Karpas-422 (cell line): Measurements from ENCODE around the gene STUM. TPM values are rescaled to one million over a fixed set of nuclear protein-coding genes. Genes with fewer than 3 reads are reported as not detected.
"Not testable (repeated sequence)": the region's sequence is repeated elsewhere in the genome, so short reads cannot be mapped to it uniquely, and the experiment has no call there.

Experiments
- DNase-seq: peaks from one replicate; pipeline ENCODE4 v3.0.0-alpha.2; 2015
- H2AFZ ChIP-seq: fragments of 200-600 bp; sonication (generic); 2 replicates; pipeline ENCODE4 v1.6.1; 2014; ENCODE audit warnings: antibody characterized with exemption, low read length, mixed read lengths
- H3K27ac ChIP-seq: fragments of 200-600 bp; sonication (generic); 2 replicates; pipeline ENCODE4 v1.5.1; 2014; ENCODE audit warnings: mild to moderate bottlenecking, low read length, moderate library complexity
- H3K27me3 ChIP-seq: fragments of 200-600 bp; sonication (generic); 2 replicates; pipeline ENCODE4 v1.6.1; 2014; ENCODE audit warnings: low read length, mixed read lengths
- H3K36me3 ChIP-seq: fragments of 200-600 bp; sonication (generic); 2 replicates; pipeline ENCODE4 v1.6.1; 2014; ENCODE audit warnings: low read length, mixed read lengths; ENCODE audit not compliant: insufficient read depth
- H3K4me1 ChIP-seq: fragments of 200-600 bp; sonication (generic); 2 replicates; pipeline ENCODE4 v1.6.1; 2014; ENCODE audit warnings: mild to moderate bottlenecking, low read length, mixed read lengths
- H3K4me2 ChIP-seq: fragments of 200-600 bp; sonication (generic); 2 replicates; pipeline ENCODE4 v1.6.1; 2014; ENCODE audit warnings: low read length, low read depth, mild to moderate bottlenecking; ENCODE audit not compliant: poor library complexity, severe bottlenecking
- H3K4me3 ChIP-seq: fragments of 200-600 bp; sonication (generic); 2 replicates; pipeline ENCODE4 v1.5.1; 2014; ENCODE audit warnings: mild to moderate bottlenecking, antibody characterized with exemption, low read length, mixed read lengths
- H3K79me2 ChIP-seq: fragments of 200-600 bp; sonication (generic); 2 replicates; pipeline ENCODE4 v1.6.1; 2014; ENCODE audit warnings: mild to moderate bottlenecking, low read length, mixed read lengths
- H3K9ac ChIP-seq: fragments of 200-600 bp; sonication (generic); 2 replicates; pipeline ENCODE4 v1.6.0; 2014; ENCODE audit warnings: low read length
- H3K9me2 ChIP-seq: fragments of 200-600 bp; sonication (generic), shearing (Covaris generic); replicated peaks from 2 replicates; pipeline ENCODE4 v1.6.0; 2014; ENCODE audit warnings: mild to moderate bottlenecking, low read length, moderate library complexity; ENCODE audit not compliant: insufficient read depth
- H3K9me3 ChIP-seq: fragments of 300-700, 200-600 bp; sonication (generic); 2 replicates; pipeline ENCODE4 v1.6.1; 2014; ENCODE audit warnings: low read length, mixed read lengths
- H4K20me1 ChIP-seq: fragments of 200-600 bp; sonication (generic); 2 replicates; pipeline ENCODE4 v1.6.1; 2014; ENCODE audit warnings: mild to moderate bottlenecking, antibody characterized with exemption, low read length, low read depth; ENCODE audit not compliant: insufficient read depth
- total RNA-seq: library from RNA; depleted of rRNA; stranded (reverse); fragments of >200 nt; shearing (Covaris generic); gene quantifications from 2 replicates; pipeline ENCODE4 v1.2.3, GENCODE V29; 2014; ENCODE audit warnings: low replicate concordance

STUM gene
- total RNA-seq, 1 experiment from 2014 or later, result 0.15 TPM

- Histone ChIP-seq H4K20me1 (no peaks in the 10 kb centered on the region), H3K4me2 (no peak overlapping the region), H3K27ac (no peak overlapping the region), H3K36me3 (no peaks in the 10 kb centered on the region), H2AFZ (no peak overlapping the region), H3K9ac (no peak overlapping the region), H3K4me3 (no peak overlapping the region), H3K27me3 (no peaks in the 10 kb centered on the region), H3K9me2 (no peaks in the 10 kb centered on the region), H3K4me1 (no peaks in the 10 kb centered on the region), H3K9me3 (no peaks in the 10 kb centered on the region), H3K79me2 (no peaks in the 10 kb centered on the region)
- no peak for DNase-seq
Observed at GRCh38 chr1:226617109-226617508, 68.5 kb downstream of the STUM start.

DNA sequence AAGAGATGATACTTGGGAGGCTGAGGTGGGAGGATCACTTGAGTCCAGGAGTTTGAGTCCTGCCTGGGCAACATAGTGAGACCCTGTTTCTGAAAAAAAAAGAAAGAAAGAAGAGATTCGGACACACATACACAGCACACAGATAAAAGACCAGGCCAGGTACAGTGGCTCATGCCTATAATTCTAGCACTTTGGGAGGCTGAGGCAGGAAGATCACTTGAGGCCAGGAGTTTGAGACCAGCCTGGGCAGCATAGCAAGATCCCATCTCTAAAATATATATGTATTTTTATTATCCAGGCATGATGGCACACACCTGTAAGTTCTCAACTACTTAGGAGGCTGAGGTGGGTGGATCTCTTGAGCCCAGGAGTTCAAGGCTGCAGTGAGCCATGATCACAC, 69.2 kb downstream of the STUM start:
- not testable (repeated sequence) for H3K36me3 ChIP-seq, H4K20me1 ChIP-seq, H3K9me3 ChIP-seq, H3K4me3 ChIP-seq, H3K4me1 ChIP-seq, H3K27ac ChIP-seq, H3K9ac ChIP-seq, H3K79me2 ChIP-seq, H2AFZ ChIP-seq, DNase-seq, H3K9me2 ChIP-seq, H3K4me2 ChIP-seq, H3K27me3 ChIP-seq

GRCh38 chr1:226618380-226618779, 69.8 kb downstream of the STUM start:
- Histone ChIP-seq H3K27me3 (no peaks in the 10 kb centered on the region), H3K9ac (no peak overlapping the region), H3K27ac (no peak overlapping the region), H4K20me1 (no peaks in the 10 kb centered on the region), H3K79me2 (no peaks in the 10 kb centered on the region), H3K36me3 (no peaks in the 10 kb centered on the region), H3K9me3 (no peaks in the 10 kb centered on the region), H3K4me2 (no peak overlapping the region), H2AFZ (no peak overlapping the region), H3K4me1 (no peaks in the 10 kb centered on the region), H3K4me3 (no peak overlapping the region), H3K9me2 (no peaks in the 10 kb centered on the region)
- no peak for DNase-seq

GRCh38 chr1:226619031-226619430, 70.5 kb downstream of the STUM start:
- Histone ChIP-seq H3K27ac (no peak overlapping the region), H3K9me2 (no peaks in the 10 kb centered on the region), H3K27me3 (no peaks in the 10 kb centered on the region), H3K4me3 (no peak overlapping the region), H3K4me2 (no peak overlapping the region), H3K9ac (no peak overlapping the region), H4K20me1 (no peaks in the 10 kb centered on the region), H3K9me3 (no peaks in the 10 kb centered on the region), H3K36me3 (no peaks in the 10 kb centered on the region), H2AFZ (no peak overlapping the region), H3K4me1 (no peaks in the 10 kb centered on the region), H3K79me2 (no peaks in the 10 kb centered on the region)
- DNase-seq, result no peak

DNA sequence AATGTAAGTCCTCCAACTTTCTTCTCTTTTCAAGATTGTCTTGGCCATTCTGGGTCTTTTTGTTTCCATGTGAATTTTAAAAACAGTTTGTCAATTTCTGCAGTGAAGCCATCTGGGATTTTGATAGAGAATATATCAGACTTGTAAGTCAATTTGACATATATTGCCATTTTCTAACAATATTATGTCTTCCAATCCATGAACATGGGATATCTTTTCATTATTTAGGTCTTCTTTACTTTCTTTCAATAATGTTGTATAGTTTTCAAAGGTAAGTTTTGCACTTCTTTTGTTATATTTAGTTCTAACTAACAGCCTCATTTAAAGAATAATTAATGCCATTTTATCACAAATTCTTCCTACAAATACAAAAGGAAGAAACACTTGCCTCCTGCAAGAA, 73.4 kb downstream of the STUM start:
- DNase-seq, result no peak
- Histone ChIP-seq H3K79me2 (no peaks in the 10 kb centered on the region), H3K27ac (no peak overlapping the region), H2AFZ (no peak overlapping the region), H3K9me3 (no peaks in the 10 kb centered on the region), H3K4me1 (peaks cover 15% of the 10 kb centered on the region), H3K27me3 (no peaks in the 10 kb centered on the region), H3K9me2 (no peaks in the 10 kb centered on the region), H3K36me3 (no peaks in the 10 kb centered on the region), H4K20me1 (no peaks in the 10 kb centered on the region), H3K4me3 (no peak overlapping the region), H3K4me2 (no peak overlapping the region), H3K9ac (no peak overlapping the region)

DNA sequence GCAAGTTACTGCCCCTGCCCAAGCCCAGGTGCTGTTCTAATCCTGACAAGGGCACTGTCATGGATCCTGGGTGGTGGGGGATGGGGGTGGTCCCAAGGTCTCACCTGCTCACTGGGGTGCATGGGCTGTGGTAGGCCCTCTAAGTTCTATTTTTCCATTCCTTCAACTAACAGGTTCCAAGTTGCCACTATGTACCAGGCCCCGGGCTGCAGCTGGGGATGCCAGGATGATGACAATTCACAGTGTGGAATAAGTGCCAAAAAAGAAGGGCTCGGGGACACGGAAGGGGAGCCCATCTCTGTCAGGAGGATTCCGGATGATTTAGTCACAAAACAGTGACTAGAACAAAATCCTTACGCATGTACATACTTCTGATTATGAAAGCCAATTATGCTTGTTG, 76.0 kb downstream of the STUM start:
- Histone ChIP-seq H3K79me2 (no peaks in the 10 kb centered on the region), H3K27ac (no peak overlapping the region), H3K27me3 (no peaks in the 10 kb centered on the region), H3K4me1 (peaks cover 40% of the 10 kb centered on the region), H3K36me3 (no peaks in the 10 kb centered on the region), H2AFZ (no peak overlapping the region), H3K9ac (no peak overlapping the region), H3K9me2 (no peaks in the 10 kb centered on the region), H3K4me3 (no peak overlapping the region), H3K9me3 (no peaks in the 10 kb centered on the region), H3K4me2 (no peak overlapping the region), H4K20me1 (no peaks in the 10 kb centered on the region)
- DNase-seq, result no peak

GRCh38 chr1:226625326-226625725, 76.8 kb downstream of the STUM start:
- DNase-seq, result no peak
- Histone ChIP-seq H3K4me2 (no peak overlapping the region), H3K27ac (no peak overlapping the region), H3K27me3 (no peaks in the 10 kb centered on the region), H2AFZ (no peak overlapping the region), H3K9me2 (no peaks in the 10 kb centered on the region), H3K4me3 (no peak overlapping the region), H3K9me3 (no peaks in the 10 kb centered on the region), H3K9ac (no peak overlapping the region), H3K79me2 (no peaks in the 10 kb centered on the region), H3K36me3 (0 out of 2 replicates have a peak, but pooled peaks cover 5% of the 10 kb centered on the region), H4K20me1 (no peaks in the 10 kb centered on the region), H3K4me1 (peaks cover 48% of the 10 kb centered on the region)

DNA sequence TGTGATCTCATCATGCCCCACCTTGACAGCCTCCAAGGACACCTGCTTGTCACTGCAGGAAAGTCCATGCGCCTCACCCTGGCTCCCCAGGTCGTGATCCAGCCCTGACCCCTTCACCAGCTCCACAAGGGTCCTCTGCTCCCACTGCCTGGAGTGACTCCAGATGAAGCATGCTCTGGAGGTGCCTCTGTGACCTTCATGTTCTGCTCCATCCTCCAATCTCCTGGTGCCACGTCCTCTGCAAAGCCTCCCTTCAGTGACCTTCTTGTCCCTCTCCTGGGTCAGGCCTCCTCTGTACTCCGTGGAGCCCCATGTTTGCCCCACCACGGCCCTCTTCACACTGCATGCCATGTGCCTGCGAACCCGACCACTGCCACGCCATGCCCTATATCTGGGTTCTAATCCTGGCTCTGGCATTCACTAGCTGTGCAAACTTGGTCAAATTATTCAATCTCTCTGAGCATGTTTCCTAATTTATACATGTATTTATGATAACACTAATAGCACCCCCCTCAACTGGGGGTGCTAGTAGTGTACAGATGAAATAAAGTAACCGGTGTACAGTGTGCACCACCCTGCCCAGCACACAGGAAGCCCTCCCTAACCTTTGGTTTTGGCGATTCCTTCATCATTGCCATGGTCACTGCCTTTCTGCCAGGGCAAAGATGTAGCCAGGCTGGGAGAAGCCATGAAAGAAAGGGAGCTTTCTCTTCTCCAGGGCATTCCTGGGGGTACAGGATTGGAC, 77.4 kb downstream of the STUM start:
- Histone ChIP-seq H2AFZ (no peak overlapping the region), H3K4me3 (no peak overlapping the region), H3K36me3 (peaks cover 7% of the 10 kb centered on the region; the same call in 1 of the 2 replicates), H3K9me3 (no peaks in the 10 kb centered on the region), H3K27me3 (no peaks in the 10 kb centered on the region), H3K79me2 (no peaks in the 10 kb centered on the region), H4K20me1 (no peaks in the 10 kb centered on the region), H3K27ac (no peak overlapping the region; the same call in 1 of the 2 replicates), H3K4me1 (peaks cover 50% of the 10 kb centered on the region), H3K9me2 (no peaks in the 10 kb centered on the region), H3K9ac (no peak overlapping the region), H3K4me2 (no peak overlapping the region)
- no peak for DNase-seq
